Measurements from ENCODE around the gene IGF2. TPM values are rescaled to one million over a fixed set of nuclear protein-coding genes. Genes with fewer than 3 reads are reported as not detected.
"Not testable (repeated sequence)": the region's sequence is repeated elsewhere in the genome, so short reads cannot be mapped to it uniquely, and the experiment has no call there.

The IGF2 gene
- total RNA-seq, 1 donor from 2014 or later, result 6.6 TPM

DNA sequence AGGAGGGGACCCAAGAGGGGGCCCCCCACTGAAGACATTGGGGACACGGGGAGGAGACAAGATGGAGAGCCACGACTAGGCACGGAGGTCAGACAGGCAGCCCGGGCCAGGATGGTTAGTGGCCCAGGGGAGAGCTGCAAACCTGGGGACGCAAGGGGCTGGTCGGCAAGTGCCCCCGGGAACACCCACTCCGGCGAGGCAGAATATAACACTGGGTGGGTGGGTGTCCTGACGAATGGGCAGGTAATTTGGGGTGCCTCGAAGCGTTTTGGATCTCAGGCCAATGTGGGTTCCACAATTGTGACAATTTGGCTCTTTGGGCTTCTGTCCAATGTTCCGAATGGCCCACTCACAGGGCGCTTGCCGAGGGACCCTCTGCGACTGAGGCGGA lies 9.9 kb downstream of the IGF2 start:
- no peak for FAIRE-seq

DNA sequence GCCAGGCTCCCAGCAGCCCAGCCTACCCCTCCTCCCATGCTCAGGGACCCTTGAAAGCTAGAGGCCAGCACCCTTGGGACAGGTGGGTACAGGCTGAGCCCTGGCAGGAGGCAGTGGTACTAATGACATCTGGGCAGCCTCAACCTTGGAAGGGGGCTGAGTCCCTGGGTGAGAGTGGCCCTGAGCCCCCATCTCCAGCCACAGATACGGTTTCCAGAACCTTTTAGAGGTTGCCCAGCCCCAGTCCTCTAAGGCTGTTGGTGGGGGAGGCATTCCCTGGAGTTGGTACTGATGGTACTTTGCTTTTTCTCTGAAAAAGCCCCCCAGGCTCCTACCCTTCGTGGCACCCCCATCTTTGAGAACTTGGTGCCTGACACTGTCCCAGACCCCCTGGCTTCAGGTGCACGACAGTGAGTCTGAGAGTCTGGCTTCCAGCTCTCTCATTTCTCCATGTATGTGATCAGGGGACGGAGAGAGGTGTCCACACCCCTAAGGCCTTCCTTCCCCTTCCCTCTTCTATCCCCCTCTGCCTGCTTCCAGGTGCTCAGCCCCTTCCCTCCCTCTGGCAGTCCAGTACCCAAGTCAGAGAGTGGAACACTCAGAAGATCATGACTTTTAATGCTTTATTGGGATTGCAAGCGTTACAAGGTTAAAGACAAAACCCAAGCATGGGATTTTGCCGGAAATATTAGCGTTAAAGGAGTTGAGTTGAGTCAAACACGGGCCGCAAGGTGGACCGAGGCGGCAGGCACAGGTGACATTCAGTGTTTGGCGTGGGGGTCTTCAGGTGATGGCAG lies 10.5 kb downstream of the IGF2 start:
- no peak overlapping the region for H3K4me3 ChIP-seq (ENCODE audit: low read depth, low read length)
- FAIRE-seq, result peak; percentile 32
- TF ChIP-seq, protein P1, sequence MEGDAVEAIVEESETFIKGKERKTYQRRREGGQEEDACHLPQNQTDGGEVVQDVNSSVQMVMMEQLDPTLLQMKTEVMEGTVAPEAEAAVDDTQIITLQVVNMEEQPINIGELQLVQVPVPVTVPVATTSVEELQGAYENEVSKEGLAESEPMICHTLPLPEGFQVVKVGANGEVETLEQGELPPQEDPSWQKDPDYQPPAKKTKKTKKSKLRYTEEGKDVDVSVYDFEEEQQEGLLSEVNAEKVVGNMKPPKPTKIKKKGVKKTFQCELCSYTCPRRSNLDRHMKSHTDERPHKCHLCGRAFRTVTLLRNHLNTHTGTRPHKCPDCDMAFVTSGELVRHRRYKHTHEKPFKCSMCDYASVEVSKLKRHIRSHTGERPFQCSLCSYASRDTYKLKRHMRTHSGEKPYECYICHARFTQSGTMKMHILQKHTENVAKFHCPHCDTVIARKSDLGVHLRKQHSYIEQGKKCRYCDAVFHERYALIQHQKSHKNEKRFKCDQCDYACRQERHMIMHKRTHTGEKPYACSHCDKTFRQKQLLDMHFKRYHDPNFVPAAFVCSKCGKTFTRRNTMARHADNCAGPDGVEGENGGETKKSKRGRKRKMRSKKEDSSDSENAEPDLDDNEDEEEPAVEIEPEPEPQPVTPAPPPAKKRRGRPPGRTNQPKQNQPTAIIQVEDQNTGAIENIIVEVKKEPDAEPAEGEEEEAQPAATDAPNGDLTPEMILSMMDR (IDR thresholded peaks at IDR 0.05; ENCODE audit: insufficient read depth, low read length, severe bottlenecking), result no peak
- peaks cover 5% of the 10 kb centered on the region for H3K27me3 ChIP-seq (ENCODE audit: control insufficient read depth, insufficient read depth, low read length)
- DNase-seq (ENCODE audit: low read depth), result no peak
- no peaks in the 10 kb centered on the region for H3K36me3 ChIP-seq (ENCODE audit: control insufficient read depth, insufficient read depth, low read length)

More for the DNA sequence above, 9.9 kb downstream of the IGF2 start:
- H3K36me3 ChIP-seq (ENCODE audit: control insufficient read depth, insufficient read depth, low read length), result no peaks in the 10 kb centered on the region
- DNase-seq (ENCODE audit: low read depth), result no peak
- TF ChIP-seq, protein P1 (IDR thresholded peaks at IDR 0.05; ENCODE audit: insufficient read depth, low read length, severe bottlenecking), result no peak
- H3K27me3 ChIP-seq (ENCODE audit: control insufficient read depth, insufficient read depth, low read length), result peaks cover 5% of the 10 kb centered on the region
- no peak overlapping the region for H3K4me3 ChIP-seq (ENCODE audit: low read depth, low read length)

DNA sequence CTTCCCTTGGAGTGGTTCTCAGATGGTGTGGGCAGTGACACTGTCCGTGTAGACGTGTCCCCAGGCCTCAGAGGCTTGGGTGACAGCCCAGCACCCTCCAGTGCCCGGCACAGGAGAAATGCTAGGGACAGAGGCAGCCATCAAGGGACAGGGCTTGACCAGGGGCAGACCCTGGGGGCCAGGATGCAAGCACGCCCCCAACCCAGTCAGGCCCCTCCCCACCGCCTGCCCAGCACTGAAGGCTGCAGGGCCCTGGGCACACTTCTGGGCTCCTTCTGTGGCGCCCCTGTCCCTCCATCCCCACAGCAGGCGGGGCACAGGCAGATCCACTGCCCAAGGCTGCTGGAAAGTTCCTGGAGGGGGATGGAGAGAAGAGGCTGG lies 11.1 kb downstream of the IGF2 start:
- DNase-seq (ENCODE audit: low read depth), result no peak
- peaks cover 1% of the 10 kb centered on the region for H3K27me3 ChIP-seq (ENCODE audit: control insufficient read depth, insufficient read depth, low read length)
- FAIRE-seq, result no peak
- no peak overlapping the region for H3K4me3 ChIP-seq (ENCODE audit: low read depth, low read length)
- TF ChIP-seq, protein P1 (IDR thresholded peaks at IDR 0.05; ENCODE audit: insufficient read depth, low read length, severe bottlenecking), result no peak
- no peaks in the 10 kb centered on the region for H3K36me3 ChIP-seq (ENCODE audit: control insufficient read depth, insufficient read depth, low read length)

DNA sequence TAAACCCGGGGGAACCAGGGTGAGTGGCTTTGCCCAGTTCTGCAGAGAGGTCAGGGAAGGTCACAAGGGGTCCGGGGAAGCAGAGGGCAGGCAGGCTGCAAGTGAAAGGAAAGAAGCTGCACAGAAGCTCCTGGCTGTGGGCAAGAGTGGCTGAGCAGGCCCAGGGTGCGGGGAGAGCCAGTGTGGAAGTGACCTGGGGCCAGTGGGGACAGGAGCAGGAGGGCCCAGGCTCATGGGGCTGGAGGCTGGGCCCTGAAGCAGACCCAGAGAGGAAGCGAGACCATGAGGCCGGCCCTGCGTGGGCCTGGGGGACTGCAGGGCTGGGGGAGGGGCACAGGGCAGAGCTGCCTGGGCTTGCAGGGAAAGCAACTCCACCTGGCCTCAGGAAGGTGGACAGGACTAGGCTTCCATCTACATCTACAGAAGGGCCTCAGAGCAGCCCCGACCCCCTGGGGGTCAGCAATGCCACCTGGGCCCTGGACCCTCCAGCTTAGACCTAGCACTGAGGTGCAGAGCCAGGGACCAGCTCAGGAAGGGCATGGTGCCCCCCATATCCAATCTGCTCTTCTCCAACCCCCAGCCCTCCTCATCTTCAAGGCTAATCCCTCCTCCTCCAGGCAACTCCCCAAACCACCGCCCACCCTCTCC lies 11.6 kb downstream of the IGF2 start:
- H3K36me3 ChIP-seq (ENCODE audit: control insufficient read depth, insufficient read depth, low read length), result no peaks in the 10 kb centered on the region
- no peak for FAIRE-seq
- DNase-seq (ENCODE audit: low read depth), result no peak
- TF ChIP-seq, protein P1 (IDR thresholded peaks at IDR 0.05; ENCODE audit: insufficient read depth, low read length, severe bottlenecking), result no peak
- H3K27me3 ChIP-seq (ENCODE audit: control insufficient read depth, insufficient read depth, low read length), result no peaks in the 10 kb centered on the region
- H3K4me3 ChIP-seq (ENCODE audit: low read depth, low read length), result no peak overlapping the region

DNA sequence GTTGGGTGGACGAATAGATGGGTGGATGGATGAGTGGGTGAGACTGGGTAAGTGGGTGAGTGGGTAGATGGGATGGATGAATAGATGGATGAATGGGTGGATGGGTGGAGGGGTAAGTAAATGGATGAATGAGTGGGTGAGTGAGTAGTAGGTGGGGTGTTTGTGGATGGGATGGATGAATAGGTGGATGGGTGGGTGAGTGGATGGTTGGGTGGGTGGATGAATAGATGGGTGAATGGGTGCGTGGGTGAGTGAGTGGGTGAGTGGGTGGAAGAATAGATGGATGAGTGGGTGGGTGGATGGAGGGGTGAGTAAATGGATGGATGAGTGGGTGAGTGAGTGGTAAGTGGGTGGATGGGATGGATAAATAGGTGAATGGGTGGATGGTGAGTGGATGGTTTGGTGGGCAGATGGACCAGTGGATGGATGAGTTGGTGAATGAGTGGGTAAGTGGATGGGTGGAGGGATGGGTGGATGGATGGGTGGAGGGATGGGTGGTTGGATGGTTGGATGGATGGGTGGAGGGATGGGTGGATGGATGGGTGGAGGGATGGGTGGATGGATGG lies 12.6 kb downstream of the IGF2 start:
- DNase-seq (ENCODE audit: low read depth) (no peak), FAIRE-seq (no peak)
- no peaks in the 10 kb centered on the region for H3K36me3 ChIP-seq (ENCODE audit: control insufficient read depth, insufficient read depth, low read length)
- TF ChIP-seq, protein P1 (IDR thresholded peaks at IDR 0.05; ENCODE audit: insufficient read depth, low read length, severe bottlenecking), result no peak
- H3K27me3 ChIP-seq (ENCODE audit: control insufficient read depth, insufficient read depth, low read length), result peaks cover 6% of the 10 kb centered on the region
- H3K4me3 ChIP-seq (ENCODE audit: low read depth, low read length), result no peak overlapping the region

DNA sequence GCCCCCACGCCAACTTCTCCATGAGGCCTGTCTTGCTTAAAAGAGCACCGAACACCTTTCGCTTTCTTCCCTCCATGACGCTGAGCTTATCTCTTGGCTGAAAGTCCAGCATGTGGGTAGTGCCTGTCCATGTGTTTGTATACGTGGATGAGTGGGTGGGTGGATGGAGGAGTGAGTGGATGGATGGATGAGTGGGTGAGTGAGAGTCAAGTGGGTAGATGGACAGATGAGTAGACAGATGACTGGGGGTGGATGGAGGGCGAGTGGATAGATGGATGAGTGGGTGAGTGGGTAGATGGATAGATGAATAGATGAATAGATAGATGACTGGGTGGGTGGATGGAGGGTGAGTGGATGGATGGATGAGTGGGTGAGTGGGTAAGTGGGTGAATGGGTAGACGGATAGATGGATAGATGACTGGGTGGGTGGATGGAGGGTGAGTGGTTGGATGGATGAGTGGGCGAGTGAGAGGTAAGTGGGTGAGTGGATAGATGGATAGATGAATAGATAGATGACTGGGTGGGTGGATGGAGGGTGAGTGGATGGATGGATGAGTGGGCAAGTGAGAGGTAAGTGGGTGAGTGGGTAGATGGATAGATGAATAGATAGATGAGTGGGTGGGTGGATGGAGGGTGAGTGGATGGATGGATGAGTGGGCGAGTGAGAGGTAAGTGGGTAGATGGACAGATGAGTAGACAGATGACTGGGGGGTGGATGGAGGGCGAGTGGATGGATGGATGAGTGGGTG lies 14.3 kb downstream of the IGF2 start:
- not testable (repeated sequence) for H3K36me3 ChIP-seq (ENCODE audit: control insufficient read depth, insufficient read depth, low read length); DNase-seq (ENCODE audit: low read depth); H3K4me3 ChIP-seq (ENCODE audit: low read depth, low read length)
- peak; percentile 64 for FAIRE-seq
- H3K27me3 ChIP-seq (ENCODE audit: control insufficient read depth, insufficient read depth, low read length), result peaks cover 11% of the 10 kb centered on the region
